HUES64 (cell line): ENCODE measurements around the gene DBX2.

Source experiments
- H3K27ac ChIP-seq: 2 replicates; pipeline ENCODE4 v1.7.0; 2013; ENCODE audit warnings: low read depth, low read length, inconsistent platforms
- H3K27me3 ChIP-seq: 2 replicates; pipeline ENCODE4 v1.6.1; 2013; ENCODE audit warnings: mild to moderate bottlenecking, low read length; ENCODE audit not compliant: insufficient read depth
- H3K36me3 ChIP-seq: 2 replicates; pipeline ENCODE4 v1.6.1; 2013; ENCODE audit warnings: mild to moderate bottlenecking, low read length; ENCODE audit not compliant: insufficient read depth
- H3K4me1 ChIP-seq: 2 replicates; pipeline ENCODE4 v1.6.1; 2013; ENCODE audit warnings: mild to moderate bottlenecking, low read length, moderate library complexity; ENCODE audit not compliant: insufficient read depth
- H3K4me3 ChIP-seq: 2 replicates; pipeline ENCODE4 v1.5.1; 2013; ENCODE audit warnings: mild to moderate bottlenecking, low read length, moderate library complexity
- H3K9ac ChIP-seq: 2 replicates; pipeline ENCODE4 v1.6.1; 2013; ENCODE audit warnings: mild to moderate bottlenecking, low read depth, low read length
- H3K9me3 ChIP-seq: 2 replicates; pipeline ENCODE4 v1.6.1; 2013; ENCODE audit warnings: low read depth, low read length; ENCODE audit not compliant: insufficient read depth
- WGBS: fragments of 150-250, 120-280 bp; methylation state at CpG from one replicate; pipeline ENCODE4 v1.1.7; 2013; ENCODE audit warnings: missing lambda C conversion rate; 5-methylcytosine and 5-hydroxymethylcytosine counted together

DBX2 gene

DNA sequence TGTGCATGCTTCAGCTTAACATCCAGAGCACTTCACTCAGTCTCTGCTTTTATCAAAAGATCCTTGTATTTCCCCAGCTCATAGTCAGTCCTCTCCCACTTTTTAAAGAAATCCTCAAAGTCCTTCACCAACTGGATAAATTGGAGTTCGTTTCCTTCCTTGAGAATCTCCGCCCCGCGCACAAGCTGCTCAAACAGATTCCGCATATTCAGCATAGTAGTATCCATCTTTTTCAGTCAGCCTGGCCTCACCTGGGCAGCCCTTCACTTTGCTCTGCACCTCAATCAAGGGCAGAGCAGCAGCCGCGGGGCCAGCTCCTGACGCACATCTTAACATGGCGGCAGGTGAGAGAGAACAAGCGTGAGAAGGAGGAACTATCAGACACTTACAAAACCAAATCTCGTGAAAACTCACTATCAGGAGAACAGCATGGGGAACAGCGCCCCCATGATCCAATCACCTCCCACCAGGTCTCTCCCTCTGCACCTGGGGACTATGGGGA lies 14.3 kb upstream of the DBX2 start:
- Histone ChIP-seq H3K27ac (no peak overlapping the region), H3K4me1 (no peaks in the 10 kb centered on the region), H3K9ac (no peak overlapping the region), H3K9me3 (peaks cover 5% of the 10 kb centered on the region; the same call in 1 of the 2 replicates), H3K27me3 (no peaks in the 10 kb centered on the region), H3K36me3 (no peaks in the 10 kb centered on the region), H3K4me3 (no peak overlapping the region)
- 97% methylated on average over 12 of the region's 12 CpGs for WGBS

DNA sequence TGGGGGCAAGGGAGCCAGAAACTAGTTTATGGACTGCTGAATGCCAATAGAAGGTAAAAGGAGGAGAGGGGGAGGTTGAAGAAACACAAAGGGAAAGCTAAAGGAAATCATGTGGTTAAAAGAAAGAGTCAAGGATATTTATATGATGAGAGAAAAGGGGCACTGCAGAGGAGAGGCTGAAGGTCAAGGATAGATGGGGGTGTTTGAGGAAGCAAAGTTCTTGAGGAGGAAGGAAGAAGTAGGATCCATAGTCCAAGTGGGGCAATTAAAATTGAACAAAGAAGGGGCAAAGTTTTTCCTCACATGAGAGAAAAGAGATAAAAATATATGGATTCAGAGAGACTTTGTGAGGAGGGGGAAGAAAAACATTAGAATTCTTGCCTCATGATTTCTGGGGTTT lies 10.1 kb upstream of the DBX2 start:
- H3K4me3 ChIP-seq = no peak overlapping the region
- H3K27me3 ChIP-seq = no peaks in the 10 kb centered on the region
- no peak overlapping the region for H3K9ac ChIP-seq
- H3K27ac ChIP-seq = no peak overlapping the region
- H3K9me3 ChIP-seq = no peaks in the 10 kb centered on the region
- no peaks in the 10 kb centered on the region for H3K4me1 ChIP-seq
- no peaks in the 10 kb centered on the region for H3K36me3 ChIP-seq

DNA sequence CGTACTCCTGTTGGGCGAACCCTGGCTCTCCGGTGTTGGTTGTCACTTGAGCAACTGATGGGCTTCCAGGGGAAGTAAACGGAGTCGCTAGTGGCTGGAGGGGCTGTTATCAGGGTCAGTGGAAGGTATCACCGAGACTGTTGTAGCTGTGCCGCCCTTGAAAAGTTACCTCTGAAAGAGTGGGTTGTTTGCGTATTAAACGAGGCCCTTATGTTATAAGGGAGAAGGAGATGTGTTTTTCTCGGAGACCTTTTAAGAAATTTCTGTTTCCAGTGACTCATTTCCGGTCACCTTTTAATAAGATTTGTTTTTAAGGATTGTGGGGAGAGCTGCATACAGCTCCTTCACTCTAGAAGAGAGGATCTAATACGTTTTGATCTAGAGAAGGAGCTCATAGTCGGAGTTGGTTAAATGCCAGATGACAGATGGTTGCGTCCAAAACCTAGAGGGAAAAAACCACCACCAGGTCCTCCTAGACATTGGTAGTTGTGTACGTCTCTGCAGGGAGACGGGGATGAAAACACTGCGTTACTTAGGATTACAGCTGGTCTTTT lies 750 bp upstream of the DBX2 start:
- H3K27ac ChIP-seq = no peak overlapping the region
- H3K9me3 ChIP-seq = no peaks in the 10 kb centered on the region
- peak overlapping the region; percentile 71 for H3K4me3 ChIP-seq
- H3K9ac ChIP-seq = no peak overlapping the region
- WGBS = 31% methylated on average over 17 of the region's 17 CpGs
- H3K36me3 ChIP-seq = no peaks in the 10 kb centered on the region
- H3K4me1 ChIP-seq = 0 out of 2 replicates have a peak, but pooled peaks cover 4% of the 10 kb centered on the region
- H3K27me3 ChIP-seq = peaks cover 68% of the 10 kb centered on the region

DNA sequence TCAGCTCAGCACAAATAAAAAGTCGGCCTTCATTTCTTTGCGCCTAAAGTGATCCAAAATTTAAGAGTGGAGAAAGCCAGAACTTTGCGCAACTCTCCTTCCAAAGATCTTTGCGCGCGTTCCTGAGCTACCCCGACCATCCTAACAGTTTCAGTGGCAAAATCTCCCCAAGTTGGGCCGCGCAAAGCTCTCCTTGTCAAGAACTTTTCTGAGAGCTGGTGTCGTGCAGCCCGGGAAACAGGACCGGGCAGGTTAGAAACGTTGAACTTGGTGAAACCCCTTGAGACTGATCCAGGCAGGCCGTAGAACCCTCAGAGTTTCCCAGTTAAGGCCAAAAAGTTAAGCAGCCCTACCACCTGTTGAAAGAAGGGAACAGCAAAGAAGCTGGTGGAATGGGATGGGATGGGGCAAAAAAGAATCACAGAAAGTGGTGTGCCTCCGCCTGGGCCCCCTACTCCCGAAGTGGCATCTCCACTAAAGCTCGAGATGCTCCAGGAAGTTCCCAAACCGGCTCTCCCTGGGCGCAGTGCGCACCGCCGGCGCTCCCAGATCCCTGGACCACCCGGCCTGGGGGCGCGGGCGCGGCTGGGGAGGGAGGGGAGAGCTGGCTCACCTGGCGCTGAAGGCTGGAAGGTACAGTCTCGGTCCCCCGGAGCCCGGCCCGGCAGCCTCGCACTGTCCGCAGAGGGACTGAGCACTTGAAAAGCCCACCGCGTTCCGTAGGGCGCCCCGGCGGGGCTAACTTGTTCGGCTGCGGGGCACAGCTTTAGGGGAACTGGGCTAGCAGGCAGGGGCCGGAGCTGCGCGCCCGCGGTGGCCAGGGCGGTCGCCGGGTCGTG lies 768 bp downstream of the DBX2 start:
- peak overlapping the region; percentile 71 for H3K4me3 ChIP-seq
- 0 out of 2 replicates have a peak, but pooled peaks cover 4% of the 10 kb centered on the region for H3K4me1 ChIP-seq
- peaks cover 73% of the 10 kb centered on the region for H3K27me3 ChIP-seq
- 13% methylated on average over 52 of the region's 52 CpGs for WGBS
- H3K27ac ChIP-seq = no peak overlapping the region
- H3K36me3 ChIP-seq = no peaks in the 10 kb centered on the region
- peak overlapping the region; percentile 34; the same call in 1 of the 2 replicates for H3K9ac ChIP-seq
- no peaks in the 10 kb centered on the region for H3K9me3 ChIP-seq

DNA sequence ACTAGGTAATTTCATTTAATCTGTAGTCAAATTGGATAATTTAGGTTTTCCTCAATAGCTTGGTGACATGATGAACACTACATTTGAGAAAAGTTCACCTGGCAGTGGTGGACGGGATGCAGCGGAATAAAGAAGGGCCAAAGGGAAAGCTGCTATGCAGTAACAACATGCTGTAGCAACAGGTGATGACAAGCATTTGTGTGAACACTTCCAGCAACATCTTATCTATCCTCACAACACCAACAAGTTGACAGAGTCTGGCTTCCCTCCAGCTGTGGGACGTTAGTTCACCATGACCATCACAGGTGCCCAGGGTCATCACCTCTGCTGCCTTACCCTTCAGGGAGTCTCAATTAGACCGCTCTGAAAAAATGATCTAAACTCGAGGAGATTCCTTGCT lies 8.3 kb downstream of the DBX2 start:
- H3K36me3 ChIP-seq = no peaks in the 10 kb centered on the region
- no peak overlapping the region for H3K9ac ChIP-seq
- H3K4me1 ChIP-seq = no peaks in the 10 kb centered on the region
- peaks cover 10% of the 10 kb centered on the region for H3K27me3 ChIP-seq
- H3K4me3 ChIP-seq = no peak overlapping the region
- no peak overlapping the region for H3K27ac ChIP-seq
- 92% methylated on average over 5 of the region's 5 CpGs for WGBS
- no peaks in the 10 kb centered on the region for H3K9me3 ChIP-seq

DNA sequence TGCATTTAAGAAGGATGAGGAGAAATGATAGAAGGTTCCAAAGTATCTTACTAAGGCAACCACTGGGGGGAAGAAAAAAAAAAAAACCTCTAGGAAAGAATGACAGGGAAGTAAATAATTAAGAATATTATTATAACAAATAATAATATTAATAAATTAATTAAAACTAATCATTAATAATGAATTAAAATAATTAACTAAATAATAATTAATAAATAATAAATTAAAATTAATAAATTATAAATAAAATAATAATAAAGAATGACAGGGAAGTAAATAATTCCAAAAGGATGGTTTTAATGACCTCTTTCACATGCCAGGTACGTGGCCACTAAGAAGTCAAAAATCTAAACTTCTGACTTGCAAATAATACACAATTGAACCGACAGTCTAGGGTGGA lies 9.9 kb downstream of the DBX2 start:
- no peaks in the 10 kb centered on the region for H3K9me3 ChIP-seq
- no peak overlapping the region for H3K9ac ChIP-seq
- H3K4me3 ChIP-seq = no peak overlapping the region
- no peaks in the 10 kb centered on the region for H3K36me3 ChIP-seq
- no peaks in the 10 kb centered on the region for H3K4me1 ChIP-seq
- peaks cover 3% of the 10 kb centered on the region; the same call in 1 of the 2 replicates for H3K27me3 ChIP-seq
- no peak overlapping the region for H3K27ac ChIP-seq
- 94% methylated on average over 2 of the region's 2 CpGs for WGBS

DNA sequence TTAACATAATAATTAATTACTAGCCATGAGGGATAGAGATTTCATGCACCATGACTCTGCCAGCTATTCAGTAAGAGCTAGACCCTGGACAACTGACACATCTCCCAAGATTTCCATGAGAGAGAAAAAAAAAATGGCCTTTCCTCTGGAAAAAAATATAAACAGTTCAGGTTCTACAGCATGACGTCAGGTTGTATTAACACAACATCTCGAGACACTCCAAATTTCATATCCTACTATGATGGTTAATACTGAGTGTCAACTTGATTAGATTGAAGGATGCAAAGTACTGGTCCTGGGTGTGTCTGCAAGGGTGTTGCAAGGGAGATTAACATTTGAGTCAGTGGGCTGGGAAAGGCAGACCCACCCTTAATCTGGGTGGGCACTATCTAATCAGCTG lies 11.1 kb downstream of the DBX2 start:
- WGBS = no CpG with 5 or more reads among the region's 2 CpGs
- H3K4me3 ChIP-seq = no peak overlapping the region
- no peak overlapping the region for H3K9ac ChIP-seq
- 0 out of 2 replicates have a peak, but pooled peaks cover 3% of the 10 kb centered on the region for H3K27me3 ChIP-seq
- no peaks in the 10 kb centered on the region for H3K9me3 ChIP-seq
- H3K36me3 ChIP-seq = no peaks in the 10 kb centered on the region
- H3K4me1 ChIP-seq = no peaks in the 10 kb centered on the region
- H3K27ac ChIP-seq = no peak overlapping the region

DNA sequence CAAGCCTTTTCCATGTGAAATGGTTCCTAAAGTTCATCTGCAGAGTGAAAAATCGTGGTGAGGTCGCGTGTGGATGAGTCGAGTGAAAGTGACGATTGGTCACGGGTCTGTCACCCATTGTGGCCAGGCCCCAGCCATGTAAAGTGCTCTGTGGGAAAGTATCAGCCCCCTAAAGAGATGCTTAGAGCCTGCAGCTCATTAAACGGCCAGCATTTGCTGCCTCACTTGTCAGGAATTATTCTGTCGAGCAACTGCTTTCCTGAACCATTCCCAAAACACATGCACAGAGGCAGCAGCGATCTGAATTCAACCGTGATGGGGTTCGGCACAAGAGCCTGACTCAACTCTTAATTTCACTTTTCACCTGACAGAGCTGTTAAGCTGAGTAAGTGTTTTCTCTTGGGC lies 16.0 kb downstream of the DBX2 start:
- Histone ChIP-seq H3K9me3 (no peaks in the 10 kb centered on the region), H3K27me3 (0 out of 2 replicates have a peak, but pooled peaks cover 3% of the 10 kb centered on the region), H3K27ac (no peak overlapping the region), H3K4me3 (no peak overlapping the region), H3K36me3 (no peaks in the 10 kb centered on the region), H3K4me1 (no peaks in the 10 kb centered on the region), H3K9ac (no peak overlapping the region)
- WGBS = 75% methylated on average over 11 of the region's 11 CpGs

DNA sequence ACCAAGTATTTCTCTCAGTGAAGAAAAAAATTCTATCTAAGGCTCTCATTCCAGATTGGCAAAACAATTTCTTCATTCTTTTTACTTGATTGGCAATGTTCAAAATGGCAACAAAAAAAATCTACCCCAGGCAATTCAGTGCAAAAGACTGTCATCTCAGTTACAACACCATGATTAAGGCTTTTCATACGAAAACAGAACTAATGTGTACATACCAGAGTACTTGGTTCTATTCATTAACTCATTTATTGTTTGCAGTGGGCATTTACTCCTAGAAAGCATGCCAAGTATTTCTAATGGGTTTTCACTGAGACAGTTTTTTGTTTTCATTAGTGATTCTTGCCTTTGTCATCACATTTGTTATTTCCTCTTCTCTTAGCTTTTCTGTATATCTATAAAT lies 33.0 kb downstream of the DBX2 start:
- Histone ChIP-seq H3K27ac (no peak overlapping the region), H3K36me3 (no peaks in the 10 kb centered on the region), H3K4me3 (no peak overlapping the region), H3K27me3 (no peaks in the 10 kb centered on the region), H3K9ac (no peak overlapping the region), H3K4me1 (no peaks in the 10 kb centered on the region), H3K9me3 (peaks cover 3% of the 10 kb centered on the region; the same call in 1 of the 2 replicates)
- 87% methylated on average over 1 of the region's 1 CpG for WGBS

DNA sequence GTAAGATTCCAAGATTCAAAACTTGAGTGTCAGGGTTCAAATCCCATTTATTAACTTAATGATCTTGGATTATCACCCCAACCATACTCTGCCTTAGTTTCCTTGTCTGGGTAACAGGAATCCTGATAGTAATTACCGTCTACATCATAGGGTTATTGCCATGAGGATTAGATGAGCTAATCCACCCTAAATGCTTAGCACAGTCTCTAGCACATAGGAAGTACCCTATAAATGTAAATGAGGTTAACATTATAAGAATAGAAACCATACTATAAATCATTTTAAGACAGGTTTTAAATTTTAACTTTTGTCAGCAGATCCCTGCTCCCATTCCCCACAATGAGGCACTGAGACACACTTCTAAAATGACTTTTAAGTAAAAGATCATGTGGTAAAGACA lies 36.5 kb downstream of the DBX2 start:
- Histone ChIP-seq H3K36me3 (no peaks in the 10 kb centered on the region), H3K9ac (no peak overlapping the region), H3K9me3 (peaks cover 2% of the 10 kb centered on the region; the same call in 1 of the 2 replicates), H3K4me1 (no peaks in the 10 kb centered on the region), H3K27me3 (no peaks in the 10 kb centered on the region), H3K4me3 (no peak overlapping the region), H3K27ac (no peak overlapping the region)
- WGBS = 100% methylated on average over 1 of the region's 1 CpG

DNA sequence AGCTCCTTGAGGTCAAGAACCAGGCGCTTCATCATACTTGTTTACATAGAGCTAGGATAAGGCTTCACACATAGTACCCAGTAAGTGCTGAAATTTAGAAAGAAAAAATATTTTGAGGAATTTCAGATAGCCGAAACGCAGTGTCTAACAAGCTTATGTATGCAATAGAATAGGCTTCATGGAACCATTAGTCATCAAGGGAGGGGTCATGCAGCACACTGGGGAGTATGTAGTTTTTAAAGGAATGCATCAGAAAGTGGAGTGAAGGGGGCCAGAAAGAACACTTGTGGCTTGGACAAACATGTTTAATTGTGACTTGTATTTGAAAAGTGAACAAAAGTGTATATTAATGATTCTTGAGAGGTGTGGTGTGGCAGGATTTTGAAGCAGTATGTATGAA lies 38.1 kb downstream of the DBX2 start:
- H3K27ac ChIP-seq = no peak overlapping the region
- no peaks in the 10 kb centered on the region for H3K9me3 ChIP-seq
- 96% methylated on average over 3 of the region's 3 CpGs for WGBS
- no peaks in the 10 kb centered on the region for H3K27me3 ChIP-seq
- no peaks in the 10 kb centered on the region for H3K36me3 ChIP-seq
- no peaks in the 10 kb centered on the region for H3K4me1 ChIP-seq
- no peak overlapping the region for H3K4me3 ChIP-seq
- no peak overlapping the region for H3K9ac ChIP-seq
